WERI-Rb-1 (cell line): ENCODE results near the gene EXOC6.
A peak's percentile ranks its signal among the peaks of the same experiment; 100 is the strongest.

Source experiments
- DNase-seq: peaks from one replicate; pipeline ENCODE4 v3.0.0-alpha.2; 2020
- H3K27ac ChIP-seq: fragments of 250-450 bp; sonication (Bioruptor Pico); 2 replicates; pipeline ENCODE4 v1.5.1; 2020; ENCODE audit warnings: mild to moderate bottlenecking, moderate library complexity
- H3K27me3 ChIP-seq: fragments of 250-450 bp; sonication (Bioruptor Pico); 2 replicates; pipeline ENCODE4 v1.5.1; 2021; ENCODE audit warnings: mild to moderate bottlenecking, low read depth, moderate library complexity; ENCODE audit not compliant: insufficient read depth, severe bottlenecking
- H3K36me3 ChIP-seq: fragments of 250-450 bp; sonication (Bioruptor Pico); 2 replicates; pipeline ENCODE4 v1.5.1; 2020; ENCODE audit warnings: mild to moderate bottlenecking, moderate library complexity
- H3K4me3 ChIP-seq: 2 replicates; pipeline ENCODE4 v1.5.1; 2011; ENCODE audit warnings: low read depth, mild to moderate bottlenecking, control low read depth, low read length
- H3K9me3 ChIP-seq: fragments of 250-450 bp; sonication (Bioruptor Pico); 2 replicates; pipeline ENCODE4 v1.5.1; 2021; ENCODE audit warnings: mild to moderate bottlenecking, moderate library complexity; ENCODE audit not compliant: severe bottlenecking
- TF ChIP-seq, protein P1 (sequence below): IDR thresholded peaks from 2 replicates; pipeline ENCODE4 v1.5.1; 2011; ENCODE audit warnings: low read depth, mild to moderate bottlenecking, control low read depth, inconsistent platforms, low read length

Gene EXOC6

GRCh38 chr10:93071674-93072224, 223.4 kb downstream of the EXOC6 start:
- Histone ChIP-seq H3K27me3 (peaks cover 90% of the 10 kb centered on the region), H3K36me3 (no peaks in the 10 kb centered on the region), H3K4me3 (peak overlapping the region; percentile 39)

DNA sequence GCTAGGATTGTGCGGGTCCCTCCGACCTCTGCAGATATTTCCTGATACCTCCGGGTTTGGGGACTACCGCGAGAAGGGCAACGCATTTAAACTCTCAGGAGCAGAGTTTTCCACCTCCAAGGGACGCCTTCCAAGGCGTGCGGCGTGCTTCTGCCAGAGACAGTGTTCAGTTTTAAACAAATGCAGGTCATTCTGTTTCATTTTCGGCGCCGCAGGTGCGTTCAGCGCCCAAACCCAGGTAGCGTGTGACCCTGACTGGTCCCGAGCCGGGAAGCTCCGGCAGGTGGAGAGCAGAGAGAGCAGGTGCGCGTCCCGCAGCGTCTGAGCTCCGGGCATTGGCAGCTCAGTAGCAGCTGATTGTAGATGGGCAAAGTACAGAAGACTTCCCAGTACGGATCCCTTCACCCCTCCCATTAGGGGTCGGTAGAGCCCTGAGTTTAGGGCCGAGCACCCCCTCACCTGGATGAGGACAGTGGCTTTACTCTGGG, 223.9 kb downstream of the EXOC6 start:
- Histone ChIP-seq H3K27me3 (peaks cover 89% of the 10 kb centered on the region), H3K27ac (no peak overlapping the region), H3K4me3 (peak overlapping the region; percentile 39), H3K9me3 (no peaks in the 10 kb centered on the region), H3K36me3 (no peaks in the 10 kb centered on the region)
- DNase-seq: no peak
- TF ChIP-seq, protein P1, sequence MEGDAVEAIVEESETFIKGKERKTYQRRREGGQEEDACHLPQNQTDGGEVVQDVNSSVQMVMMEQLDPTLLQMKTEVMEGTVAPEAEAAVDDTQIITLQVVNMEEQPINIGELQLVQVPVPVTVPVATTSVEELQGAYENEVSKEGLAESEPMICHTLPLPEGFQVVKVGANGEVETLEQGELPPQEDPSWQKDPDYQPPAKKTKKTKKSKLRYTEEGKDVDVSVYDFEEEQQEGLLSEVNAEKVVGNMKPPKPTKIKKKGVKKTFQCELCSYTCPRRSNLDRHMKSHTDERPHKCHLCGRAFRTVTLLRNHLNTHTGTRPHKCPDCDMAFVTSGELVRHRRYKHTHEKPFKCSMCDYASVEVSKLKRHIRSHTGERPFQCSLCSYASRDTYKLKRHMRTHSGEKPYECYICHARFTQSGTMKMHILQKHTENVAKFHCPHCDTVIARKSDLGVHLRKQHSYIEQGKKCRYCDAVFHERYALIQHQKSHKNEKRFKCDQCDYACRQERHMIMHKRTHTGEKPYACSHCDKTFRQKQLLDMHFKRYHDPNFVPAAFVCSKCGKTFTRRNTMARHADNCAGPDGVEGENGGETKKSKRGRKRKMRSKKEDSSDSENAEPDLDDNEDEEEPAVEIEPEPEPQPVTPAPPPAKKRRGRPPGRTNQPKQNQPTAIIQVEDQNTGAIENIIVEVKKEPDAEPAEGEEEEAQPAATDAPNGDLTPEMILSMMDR: no peak

More at GRCh38 chr10:93071674-93072224, 223.4 kb downstream of the EXOC6 start:
- TF ChIP-seq, protein P1: no peak
- no peaks in the 10 kb centered on the region for H3K9me3 ChIP-seq
- DNase-seq: peak; percentile 43
- no peak overlapping the region for H3K27ac ChIP-seq

GRCh38 chr10:93072713-93073538, 224.6 kb downstream of the EXOC6 start:
- Histone ChIP-seq H3K36me3 (no peaks in the 10 kb centered on the region), H3K4me3 (peak overlapping the region; percentile 43), H3K27ac (no peak overlapping the region), H3K9me3 (no peaks in the 10 kb centered on the region), H3K27me3 (peaks cover 83% of the 10 kb centered on the region)
- TF ChIP-seq, protein P1: no peak
- no peak for DNase-seq

DNA sequence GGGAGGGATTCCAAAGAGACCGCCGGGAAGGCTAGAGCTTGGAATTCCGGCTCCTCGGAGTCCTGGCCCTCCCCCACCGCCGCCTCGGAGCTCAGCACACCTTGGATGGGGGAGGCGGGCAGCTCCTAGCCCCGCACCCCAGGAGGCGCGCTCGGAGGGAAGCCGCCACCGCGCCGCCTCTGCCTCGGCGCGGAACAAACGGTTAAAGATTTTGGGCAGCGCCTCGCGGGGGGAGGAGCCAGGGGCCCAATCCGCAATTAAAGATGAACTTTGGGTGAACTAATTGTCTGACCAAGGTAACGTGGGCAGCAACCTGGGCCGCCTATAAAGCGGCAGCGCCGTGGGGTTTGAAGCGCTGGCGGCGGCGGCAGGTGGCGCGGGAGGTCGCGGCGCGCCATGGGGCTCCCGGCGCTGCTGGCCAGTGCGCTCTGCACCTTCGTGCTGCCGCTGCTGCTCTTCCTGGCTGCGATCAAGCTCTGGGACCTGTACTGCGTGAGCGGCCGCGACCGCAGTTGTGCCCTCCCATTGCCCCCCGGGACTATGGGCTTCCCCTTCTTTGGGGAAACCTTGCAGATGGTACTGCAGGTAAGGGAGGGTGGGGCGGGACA, 225.3 kb downstream of the EXOC6 start, which contains the start of gene CYP26A1:
Gene CYP26A1, plus strand, starts transcription at position 355 of the 608 bp plus-strand sequence. Its CDS starts 42 bp downstream, at position 397.
- H3K36me3 ChIP-seq: no peaks in the 10 kb centered on the region
- DNase-seq: no peak
- peaks cover 75% of the 10 kb centered on the region for H3K27me3 ChIP-seq
- TF ChIP-seq, protein P1: no peak
- H3K27ac ChIP-seq: no peak within 1 kb of the TSS
- peak within 1 kb of the TSS; percentile 43 for H3K4me3 ChIP-seq
- H3K9me3 ChIP-seq: no peaks in the 10 kb centered on the region

- Histone ChIP-seq H3K4me3 (peak overlapping the region; percentile 43), H3K27me3 (peaks cover 70% of the 10 kb centered on the region), H3K27ac (no peak overlapping the region), H3K9me3 (no peaks in the 10 kb centered on the region), H3K36me3 (no peaks in the 10 kb centered on the region)
- TF ChIP-seq, protein P1: peak; percentile 54; the same call in 1 of the 2 replicates
- DNase-seq: peak; percentile 34
Observed at GRCh38 chr10:93074147-93074596, 225.9 kb downstream of the EXOC6 start.
